Measurements from ENCODE around the gene ACTL10. TPM values are rescaled to one million over a fixed set of nuclear protein-coding genes. Genes with fewer than 3 reads are reported as not detected.

The ACTL10 gene
- total RNA-seq, 1 donor from 2014 or later: 1.1 TPM

DNA sequence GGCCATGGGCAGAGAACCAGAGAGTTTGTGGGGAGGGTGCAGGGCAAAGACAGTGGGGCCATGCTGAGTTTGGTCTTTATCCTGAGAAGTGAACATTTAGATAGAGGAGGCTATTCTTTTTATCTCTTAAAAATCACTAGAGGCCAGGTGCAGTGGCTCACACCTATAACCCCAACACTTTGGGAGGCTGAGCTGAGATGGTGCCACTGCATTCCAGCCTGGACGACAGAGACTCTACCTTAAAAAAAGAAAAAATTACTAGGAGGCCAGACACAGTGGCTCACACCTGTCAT, 44.6 kb downstream of the ACTL10 start:
- Histone ChIP-seq H3K9me3 (ENCODE audit: insufficient read depth, low read depth, low read length) (no peaks in the 10 kb centered on the region), H3K9ac (ENCODE audit: low read length) (no peak overlapping the region), H3K36me3 (ENCODE audit: insufficient read depth, low read length) (no peaks in the 10 kb centered on the region), H3K4me1 (ENCODE audit: insufficient read depth, low read length) (no peaks in the 10 kb centered on the region), H3K4me2 (ENCODE audit: low read length) (no peak overlapping the region), H3K79me2 (ENCODE audit: insufficient read depth, low read length) (no peaks in the 10 kb centered on the region), H4K20me1 (ENCODE audit: insufficient read depth, low read length) (peaks cover 3% of the 10 kb centered on the region), H3K27ac (ENCODE audit: low read depth, low read length) (no peak overlapping the region), H3K27me3 (ENCODE audit: insufficient read depth, low read length) (no peaks in the 10 kb centered on the region), H3K4me3 (ENCODE audit: insufficient read depth, low read depth, low read length) (no peak overlapping the region), H2AFZ (ENCODE audit: low read depth, low read length) (no peak overlapping the region)
- no peaks in the 10 kb centered on the region for H3K9me3 Mint-ChIP-seq (ENCODE audit: unreplicated experiment)
- no peak for FAIRE-seq
- no peaks in the 10 kb centered on the region for H3K36me3 Mint-ChIP-seq (ENCODE audit: low read depth, unreplicated experiment)
- peaks cover 4% of the 10 kb centered on the region for H3K4me1 Mint-ChIP-seq (ENCODE audit: low read depth, unreplicated experiment)
- no peak overlapping the region for H3K27ac Mint-ChIP-seq (ENCODE audit: unreplicated experiment)
- H3K4me3 Mint-ChIP-seq (ENCODE audit: unreplicated experiment): no peak overlapping the region
- H3K27me3 Mint-ChIP-seq (ENCODE audit: low read depth, unreplicated experiment): peaks cover 7% of the 10 kb centered on the region
- TF ChIP-seq, protein P1, sequence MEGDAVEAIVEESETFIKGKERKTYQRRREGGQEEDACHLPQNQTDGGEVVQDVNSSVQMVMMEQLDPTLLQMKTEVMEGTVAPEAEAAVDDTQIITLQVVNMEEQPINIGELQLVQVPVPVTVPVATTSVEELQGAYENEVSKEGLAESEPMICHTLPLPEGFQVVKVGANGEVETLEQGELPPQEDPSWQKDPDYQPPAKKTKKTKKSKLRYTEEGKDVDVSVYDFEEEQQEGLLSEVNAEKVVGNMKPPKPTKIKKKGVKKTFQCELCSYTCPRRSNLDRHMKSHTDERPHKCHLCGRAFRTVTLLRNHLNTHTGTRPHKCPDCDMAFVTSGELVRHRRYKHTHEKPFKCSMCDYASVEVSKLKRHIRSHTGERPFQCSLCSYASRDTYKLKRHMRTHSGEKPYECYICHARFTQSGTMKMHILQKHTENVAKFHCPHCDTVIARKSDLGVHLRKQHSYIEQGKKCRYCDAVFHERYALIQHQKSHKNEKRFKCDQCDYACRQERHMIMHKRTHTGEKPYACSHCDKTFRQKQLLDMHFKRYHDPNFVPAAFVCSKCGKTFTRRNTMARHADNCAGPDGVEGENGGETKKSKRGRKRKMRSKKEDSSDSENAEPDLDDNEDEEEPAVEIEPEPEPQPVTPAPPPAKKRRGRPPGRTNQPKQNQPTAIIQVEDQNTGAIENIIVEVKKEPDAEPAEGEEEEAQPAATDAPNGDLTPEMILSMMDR (IDR thresholded peaks at IDR 0.05; ENCODE audit: insufficient read depth, low read depth, low read length): no peak
- no peak for TF ChIP-seq EZH2 (IDR thresholded peaks at IDR 0.05; ENCODE audit: insufficient read depth, low read length)
- no peak for DNase-seq (ENCODE audit: low read depth)

DNA sequence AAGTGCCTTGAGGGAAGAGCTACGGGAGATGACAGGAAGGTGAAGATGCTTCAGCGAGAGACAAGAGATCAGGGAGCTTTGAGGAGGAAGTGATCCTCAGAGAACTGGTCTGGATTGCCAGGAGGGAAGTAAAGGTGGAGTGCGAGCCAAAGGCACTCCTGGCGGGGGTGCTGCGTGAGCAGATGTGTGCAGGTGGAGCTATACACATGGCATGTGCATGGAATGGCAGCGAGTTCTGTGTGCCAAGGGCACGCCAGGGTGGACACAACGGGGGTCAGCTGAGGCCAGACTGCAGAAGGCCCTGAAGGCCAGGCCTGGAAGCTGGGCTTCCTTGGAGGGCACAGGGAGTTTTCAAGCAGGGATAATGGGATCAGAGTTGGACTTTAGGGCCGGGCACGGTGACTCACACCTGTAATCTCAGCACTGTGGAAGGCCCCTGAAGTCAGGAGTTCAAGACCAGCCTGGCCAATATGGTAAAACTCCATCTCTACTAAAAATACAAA, 47.2 kb downstream of the ACTL10 start:
- H3K4me1 Mint-ChIP-seq (ENCODE audit: low read depth, unreplicated experiment): peaks cover 4% of the 10 kb centered on the region
- H3K4me3 Mint-ChIP-seq (ENCODE audit: unreplicated experiment): no peak overlapping the region
- H2AFZ ChIP-seq (ENCODE audit: low read depth, low read length): no peak overlapping the region
- H3K79me2 ChIP-seq (ENCODE audit: insufficient read depth, low read length): no peaks in the 10 kb centered on the region
- FAIRE-seq: no peak
- no peaks in the 10 kb centered on the region for H3K9me3 ChIP-seq (ENCODE audit: insufficient read depth, low read depth, low read length)
- peaks cover 3% of the 10 kb centered on the region for H4K20me1 ChIP-seq (ENCODE audit: insufficient read depth, low read length)
- no peak overlapping the region for H3K27ac ChIP-seq (ENCODE audit: low read depth, low read length)
- DNase-seq (ENCODE audit: low read depth): no peak
- no peak overlapping the region for H3K4me2 ChIP-seq (ENCODE audit: low read length)
- TF ChIP-seq EZH2 (IDR thresholded peaks at IDR 0.05; ENCODE audit: insufficient read depth, low read length): no peak
- TF ChIP-seq, protein P1 (IDR thresholded peaks at IDR 0.05; ENCODE audit: insufficient read depth, low read depth, low read length): no peak
- no peaks in the 10 kb centered on the region for H3K36me3 Mint-ChIP-seq (ENCODE audit: low read depth, unreplicated experiment)
- no peaks in the 10 kb centered on the region for H3K4me1 ChIP-seq (ENCODE audit: insufficient read depth, low read length)
- no peaks in the 10 kb centered on the region for H3K27me3 ChIP-seq (ENCODE audit: insufficient read depth, low read length)
- H3K9ac ChIP-seq (ENCODE audit: low read length): no peak overlapping the region
- no peak overlapping the region for H3K27ac Mint-ChIP-seq (ENCODE audit: unreplicated experiment)
- no peaks in the 10 kb centered on the region for H3K36me3 ChIP-seq (ENCODE audit: insufficient read depth, low read length)
- H3K9me3 Mint-ChIP-seq (ENCODE audit: unreplicated experiment): no peaks in the 10 kb centered on the region
- H3K4me3 ChIP-seq (ENCODE audit: insufficient read depth, low read depth, low read length): no peak overlapping the region
- peaks cover 7% of the 10 kb centered on the region for H3K27me3 Mint-ChIP-seq (ENCODE audit: low read depth, unreplicated experiment)

DNA sequence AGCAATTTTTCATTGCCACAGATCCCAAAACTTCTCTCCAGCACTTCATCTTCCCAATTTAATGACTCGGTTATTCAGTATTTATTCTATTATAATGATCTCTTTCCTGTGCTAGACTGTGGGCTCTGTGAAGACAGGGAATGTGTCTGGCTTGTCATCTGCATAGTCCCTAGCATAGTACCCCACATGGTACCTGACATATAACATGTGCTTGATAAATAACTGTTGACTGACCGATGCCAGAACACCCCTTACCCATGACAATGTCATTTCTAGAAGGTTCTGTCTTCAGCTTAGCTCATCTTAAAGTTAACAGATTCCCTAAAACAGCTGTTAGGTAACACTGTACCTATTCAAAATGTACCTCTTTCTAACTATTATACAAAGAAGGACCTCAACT, 49.8 kb downstream of the ACTL10 start:
- Histone ChIP-seq H3K9me3 (ENCODE audit: insufficient read depth, low read depth, low read length) (no peaks in the 10 kb centered on the region), H2AFZ (ENCODE audit: low read depth, low read length) (no peak overlapping the region), H3K79me2 (ENCODE audit: insufficient read depth, low read length) (peaks cover 3% of the 10 kb centered on the region), H3K9ac (ENCODE audit: low read length) (no peak overlapping the region), H4K20me1 (ENCODE audit: insufficient read depth, low read length) (no peaks in the 10 kb centered on the region), H3K4me3 (ENCODE audit: insufficient read depth, low read depth, low read length) (no peak overlapping the region), H3K27ac (ENCODE audit: low read depth, low read length) (no peak overlapping the region), H3K4me2 (ENCODE audit: low read length) (no peak overlapping the region), H3K36me3 (ENCODE audit: insufficient read depth, low read length) (no peaks in the 10 kb centered on the region), H3K4me1 (ENCODE audit: insufficient read depth, low read length) (peaks cover 6% of the 10 kb centered on the region), H3K27me3 (ENCODE audit: insufficient read depth, low read length) (no peaks in the 10 kb centered on the region)
- Mint-ChIP-seq H3K27me3 (ENCODE audit: low read depth, unreplicated experiment) (peaks cover 7% of the 10 kb centered on the region), H3K36me3 (ENCODE audit: low read depth, unreplicated experiment) (no peaks in the 10 kb centered on the region), H3K4me1 (ENCODE audit: low read depth, unreplicated experiment) (no peaks in the 10 kb centered on the region), H3K9me3 (ENCODE audit: unreplicated experiment) (peaks cover 6% of the 10 kb centered on the region), H3K27ac (ENCODE audit: unreplicated experiment) (no peak overlapping the region), H3K4me3 (ENCODE audit: unreplicated experiment) (no peak overlapping the region)
- no peak for DNase-seq (ENCODE audit: low read depth)
- no peak for TF ChIP-seq EZH2 (IDR thresholded peaks at IDR 0.05; ENCODE audit: insufficient read depth, low read length)
- TF ChIP-seq, protein P1 (IDR thresholded peaks at IDR 0.05; ENCODE audit: insufficient read depth, low read depth, low read length): no peak
- no peak for FAIRE-seq

Other genes starting within 250 kb of the ACTL10 start
- 7.1 and 9.6 TPM in 2 replicates for gene SNTA1, start 223.2 kb upstream of the ACTL10 start, total RNA-seq
- gene CBFA2T2, start 176.8 kb upstream of the ACTL10 start, total RNA-seq: 12.2 and 14.6 TPM in 2 replicates
- gene C20orf144, start 4.6 kb upstream of the ACTL10 start, total RNA-seq: 0.16 TPM in 1 of 2 replicates, not detected in the other
- gene NECAB3, start 7.5 kb downstream of the ACTL10 start, total RNA-seq: 19.5 and 22.3 TPM in 2 replicates
- 1.6 and 2.3 TPM in 2 replicates for gene E2F1, start 19.4 kb downstream of the ACTL10 start, total RNA-seq
- 1.1 and 1.2 TPM in 2 replicates for gene PXMP4, start 53.4 kb downstream of the ACTL10 start, total RNA-seq
- 1.9 and 2.0 TPM in 2 replicates for gene ZNF341, start 65.1 kb downstream of the ACTL10 start, total RNA-seq
- 85.0 and 90.6 TPM in 2 replicates for gene CHMP4B, start 144.4 kb downstream of the ACTL10 start, total RNA-seq

Measured in astrocyte (in vitro differentiated cells and primary cell).